ENCODE results near the gene SMOC2.
"Not testable (repeated sequence)": the region's sequence is repeated elsewhere in the genome, so short reads cannot be mapped to it uniquely, and the experiment has no call there.

SMOC2 gene

GRCh38 chr6:168518867-168519266 is 77.9 kb downstream of the SMOC2 start:
- DNase-seq (ENCODE audit: low read depth) = no peak

DNA sequence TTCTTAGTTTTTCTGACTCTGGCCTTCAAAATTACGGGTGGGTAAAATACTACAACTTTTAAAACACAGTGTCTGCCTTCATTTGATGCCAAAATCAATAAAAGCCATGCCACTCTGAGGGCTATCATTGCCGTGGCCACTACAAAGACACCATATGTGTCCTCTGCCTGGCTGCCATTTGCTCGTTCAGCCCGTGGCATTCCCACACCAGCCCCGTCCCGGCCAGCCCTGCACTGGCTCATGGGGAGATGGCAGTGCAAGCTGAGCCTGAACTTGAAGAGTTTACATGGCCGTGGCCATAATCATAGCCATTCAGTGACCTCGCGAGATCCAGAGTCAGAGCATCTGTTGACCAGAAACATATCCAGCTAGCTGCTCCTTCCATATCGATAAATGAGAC is 79.2 kb downstream of the SMOC2 start:
- DNase-seq (ENCODE audit: low read depth) = no peak

- no peak for DNase-seq (ENCODE audit: low read depth)
These were observed 83.6 kb downstream of the SMOC2 start for GRCh38 chr6:168524571-168525001.

DNA sequence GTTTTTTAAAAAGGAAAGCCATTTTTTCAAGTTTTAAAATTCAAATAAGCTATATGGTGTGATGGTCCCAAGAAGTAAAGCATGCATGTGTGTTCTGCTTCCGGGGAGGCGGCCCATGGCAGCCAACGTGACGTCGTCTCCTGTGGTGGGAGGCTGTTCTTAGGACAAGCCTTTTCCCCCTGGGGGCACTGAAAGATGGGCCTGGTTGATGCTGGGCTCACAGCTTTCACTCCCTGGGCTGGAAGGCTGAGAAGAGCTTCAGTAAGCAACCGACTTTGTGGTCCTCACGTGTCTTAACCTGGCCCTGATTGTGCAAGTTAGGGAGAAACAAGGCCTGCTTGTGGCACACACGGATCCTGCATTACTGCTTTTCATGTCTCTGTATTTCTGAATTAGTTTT is 84.1 kb downstream of the SMOC2 start:
- no peak for DNase-seq (ENCODE audit: low read depth)

- no peak for DNase-seq (ENCODE audit: low read depth)
These were observed 85.1 kb downstream of the SMOC2 start for GRCh38 chr6:168525926-168526630.

DNA sequence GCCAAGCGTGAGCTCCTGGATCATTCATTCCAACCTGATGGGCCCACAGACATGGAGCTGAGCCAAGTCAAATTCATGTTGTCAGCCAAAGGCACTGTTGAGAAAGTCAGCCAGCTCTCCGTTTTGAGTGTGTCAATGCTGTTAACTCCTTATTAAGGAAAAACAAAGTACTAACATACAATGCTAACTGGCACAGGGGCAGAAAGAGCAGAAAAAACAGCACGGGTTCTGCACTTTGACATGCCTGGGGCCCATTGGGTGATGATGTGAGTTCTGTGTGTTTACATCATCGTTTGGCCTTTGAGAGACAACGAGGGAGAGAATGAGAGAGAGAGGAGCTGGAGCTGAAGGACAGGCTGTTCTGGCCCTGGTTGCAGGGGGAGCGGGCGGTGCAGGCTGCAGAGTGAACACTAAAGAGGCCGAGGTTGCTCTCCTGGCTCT is 85.9 kb downstream of the SMOC2 start:
- no peak for DNase-seq (ENCODE audit: low read depth)

- no peak for DNase-seq (ENCODE audit: low read depth)
These were observed 86.6 kb downstream of the SMOC2 start for GRCh38 chr6:168527451-168528210.

DNA sequence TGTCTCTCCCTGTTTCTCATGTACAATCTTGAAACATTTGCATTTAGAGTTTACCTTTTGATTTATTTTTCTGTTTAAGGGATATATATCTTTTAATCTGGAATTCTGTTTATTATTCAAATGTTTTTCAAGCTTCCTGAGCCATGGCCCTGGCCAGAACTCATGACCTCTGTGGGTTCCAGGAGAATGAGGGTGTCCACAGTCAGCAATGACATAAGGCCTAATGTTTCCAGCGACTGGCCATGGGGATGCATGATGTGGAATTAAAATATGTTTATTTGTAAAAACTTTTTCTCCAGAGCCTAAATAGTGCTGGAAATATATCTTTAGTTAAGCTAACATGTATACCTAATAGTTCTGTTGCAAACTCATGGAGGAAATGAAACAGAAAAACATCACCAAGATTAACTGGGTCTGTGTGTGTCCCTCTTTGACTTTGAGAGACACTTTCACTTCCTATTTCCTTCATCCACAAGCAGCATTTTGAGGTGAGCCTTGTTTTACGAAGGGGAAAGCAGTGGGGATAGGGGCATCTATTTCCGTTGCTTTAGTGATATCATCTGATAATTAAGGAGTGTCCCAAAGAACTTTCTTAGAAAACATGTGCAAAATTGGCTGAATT is 87.6 kb downstream of the SMOC2 start:
- no peak for DNase-seq (ENCODE audit: low read depth)

DNA sequence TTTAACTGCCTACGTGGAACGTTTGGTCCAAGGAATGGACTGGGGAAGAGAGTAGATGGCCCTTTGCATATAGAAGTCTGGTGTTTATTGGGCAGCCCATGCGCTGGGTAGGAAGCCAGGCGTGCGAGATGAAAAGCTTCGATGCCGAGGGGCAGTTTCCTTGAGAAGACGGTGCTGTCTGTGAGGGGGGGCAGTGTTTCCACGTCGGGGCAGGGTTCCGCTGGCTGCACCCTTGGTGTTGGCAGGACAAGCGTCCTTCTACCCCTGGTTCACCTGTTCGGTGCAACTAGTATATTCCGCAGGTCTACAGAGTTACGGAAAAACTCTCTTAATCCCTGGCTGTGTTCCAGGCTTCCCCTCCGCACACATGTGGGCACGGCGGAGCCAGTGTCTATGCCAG is 88.2 kb downstream of the SMOC2 start:
- DNase-seq (ENCODE audit: low read depth) = no peak

GRCh38 chr6:168530653-168531071 is 89.7 kb downstream of the SMOC2 start:
- no peak for DNase-seq (ENCODE audit: low read depth)

GRCh38 chr6:168532070-168532469 is 91.1 kb downstream of the SMOC2 start:
- DNase-seq (ENCODE audit: low read depth) = no peak

DNA sequence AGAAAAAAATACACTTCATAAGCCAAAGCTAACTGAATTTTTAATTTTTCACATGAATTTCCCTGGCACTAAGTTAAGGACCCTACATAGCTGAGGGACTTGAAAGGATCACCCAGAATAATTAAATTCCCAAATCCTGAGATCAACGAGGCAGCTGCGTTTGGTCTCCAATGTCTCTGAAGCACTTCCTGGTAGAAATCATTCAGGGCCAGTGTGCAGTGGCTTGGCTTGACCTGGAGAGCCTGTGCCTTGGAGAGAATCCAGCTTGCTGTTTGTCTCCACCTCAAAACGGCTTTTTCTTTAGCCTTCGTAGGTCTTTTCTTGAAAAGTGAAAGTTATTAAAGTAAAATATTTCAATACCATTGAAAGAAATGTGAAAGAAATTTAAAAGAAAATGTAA is 92.4 kb downstream of the SMOC2 start:
- no peak for DNase-seq (ENCODE audit: low read depth)

GRCh38 chr6:168534265-168534664 is 93.3 kb downstream of the SMOC2 start:
- DNase-seq (ENCODE audit: low read depth) = no peak

DNA sequence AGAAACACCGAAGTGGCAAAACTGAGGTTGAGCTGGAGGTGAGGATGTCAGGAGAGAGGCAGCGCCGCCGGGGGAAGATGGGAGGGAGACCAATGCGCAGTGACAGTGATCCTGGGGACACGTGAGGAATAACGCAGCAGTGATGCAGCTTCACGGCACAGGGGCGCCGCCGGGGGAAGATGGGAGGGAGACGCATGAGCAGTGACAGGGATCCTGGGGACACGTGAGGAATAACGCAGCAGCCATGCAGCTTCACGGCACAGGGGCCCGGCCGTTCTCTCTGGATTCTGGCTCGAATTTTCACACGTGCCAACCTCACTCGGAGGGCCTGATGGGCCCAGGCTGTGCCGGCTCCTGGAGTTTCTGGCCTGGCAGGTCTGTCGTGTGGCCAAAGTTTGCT is 94.7 kb downstream of the SMOC2 start:
- DNase-seq (ENCODE audit: low read depth) = no peak

DNA sequence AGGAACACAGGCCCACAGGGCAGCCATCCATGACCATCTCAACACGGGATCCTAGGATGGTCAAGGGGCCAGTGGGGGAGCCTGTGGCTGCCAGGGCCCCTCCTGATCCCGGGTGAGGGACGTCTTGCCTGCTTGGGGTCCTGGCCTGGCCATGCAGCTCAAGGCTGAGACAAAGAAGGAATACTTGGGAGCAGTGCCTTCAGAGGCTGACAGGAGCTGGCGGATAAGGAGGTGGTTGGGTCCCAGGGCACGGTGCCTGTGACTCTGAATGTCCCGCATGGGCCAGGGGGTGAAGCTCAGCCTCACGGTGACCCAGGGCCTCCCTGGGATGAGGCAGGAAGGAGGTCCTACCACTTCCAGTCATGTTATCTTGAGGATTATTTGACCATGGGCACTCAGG is 95.2 kb downstream of the SMOC2 start:
- no peak for DNase-seq (ENCODE audit: low read depth)

DNA sequence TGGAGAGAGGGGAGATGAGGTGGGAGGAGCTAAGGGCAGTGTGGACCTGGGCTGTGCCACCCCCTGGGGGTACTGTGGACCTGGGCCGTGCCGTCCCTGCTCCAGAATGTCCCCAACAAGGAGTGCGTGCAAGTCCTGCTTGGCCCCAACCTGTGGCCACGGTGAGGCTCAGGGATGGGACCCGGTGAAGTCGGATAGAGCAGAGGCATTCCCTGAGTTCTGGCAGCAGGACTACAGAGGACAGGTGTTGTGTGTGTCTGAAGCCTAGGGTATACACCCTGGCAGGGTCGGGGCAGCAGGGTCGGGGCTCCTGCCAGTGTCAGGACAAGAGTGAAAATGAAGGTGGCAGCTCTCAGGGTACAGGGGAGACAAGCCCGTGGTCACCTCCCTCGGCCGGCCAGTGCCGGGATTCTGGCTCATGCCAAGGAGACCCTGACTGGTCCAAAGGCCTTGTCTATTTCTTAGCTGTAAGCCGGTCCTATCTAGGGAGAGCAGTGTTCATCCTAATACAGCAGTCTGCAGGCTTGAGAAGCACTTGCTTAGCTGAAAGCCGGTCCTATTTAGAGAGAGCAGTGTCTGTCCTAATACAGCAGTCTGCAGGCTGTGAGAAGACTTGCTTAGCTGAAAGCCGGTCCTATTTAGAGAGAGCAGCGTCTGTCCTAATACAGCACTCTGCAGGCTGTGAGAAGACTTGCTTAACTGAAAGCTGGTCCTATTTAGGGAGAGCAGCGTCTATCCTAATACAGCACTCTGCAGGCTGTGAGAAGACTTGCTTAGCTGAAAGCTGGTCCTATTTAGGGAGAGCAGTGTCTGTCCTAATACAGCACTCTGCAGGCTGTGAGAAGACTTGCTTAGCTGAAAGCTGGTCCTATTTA is 95.9 kb downstream of the SMOC2 start:
- no peak for DNase-seq (ENCODE audit: low read depth)

DNA sequence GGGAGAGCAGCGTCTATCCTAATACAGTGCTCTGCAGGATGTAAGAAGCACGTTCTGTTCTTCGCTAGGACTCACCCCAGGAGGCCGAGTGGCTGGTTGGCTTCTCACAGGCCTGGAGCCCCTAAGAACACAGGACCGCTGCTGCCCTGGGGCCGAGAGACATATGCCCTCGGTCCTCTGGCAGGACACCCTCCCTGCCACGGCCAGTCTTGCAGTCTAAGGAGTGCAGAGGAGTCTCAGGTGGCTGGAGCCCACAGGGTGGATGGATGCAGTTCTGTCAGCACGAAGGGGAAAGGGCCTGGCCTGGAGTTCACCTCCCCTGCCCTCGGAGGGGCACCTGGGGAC is 96.5 kb downstream of the SMOC2 start:
- DNase-seq (ENCODE audit: low read depth) = no peak

GRCh38 chr6:168538188-168538891 is 97.4 kb downstream of the SMOC2 start:
- not testable (repeated sequence) for DNase-seq (ENCODE audit: low read depth)

DNA sequence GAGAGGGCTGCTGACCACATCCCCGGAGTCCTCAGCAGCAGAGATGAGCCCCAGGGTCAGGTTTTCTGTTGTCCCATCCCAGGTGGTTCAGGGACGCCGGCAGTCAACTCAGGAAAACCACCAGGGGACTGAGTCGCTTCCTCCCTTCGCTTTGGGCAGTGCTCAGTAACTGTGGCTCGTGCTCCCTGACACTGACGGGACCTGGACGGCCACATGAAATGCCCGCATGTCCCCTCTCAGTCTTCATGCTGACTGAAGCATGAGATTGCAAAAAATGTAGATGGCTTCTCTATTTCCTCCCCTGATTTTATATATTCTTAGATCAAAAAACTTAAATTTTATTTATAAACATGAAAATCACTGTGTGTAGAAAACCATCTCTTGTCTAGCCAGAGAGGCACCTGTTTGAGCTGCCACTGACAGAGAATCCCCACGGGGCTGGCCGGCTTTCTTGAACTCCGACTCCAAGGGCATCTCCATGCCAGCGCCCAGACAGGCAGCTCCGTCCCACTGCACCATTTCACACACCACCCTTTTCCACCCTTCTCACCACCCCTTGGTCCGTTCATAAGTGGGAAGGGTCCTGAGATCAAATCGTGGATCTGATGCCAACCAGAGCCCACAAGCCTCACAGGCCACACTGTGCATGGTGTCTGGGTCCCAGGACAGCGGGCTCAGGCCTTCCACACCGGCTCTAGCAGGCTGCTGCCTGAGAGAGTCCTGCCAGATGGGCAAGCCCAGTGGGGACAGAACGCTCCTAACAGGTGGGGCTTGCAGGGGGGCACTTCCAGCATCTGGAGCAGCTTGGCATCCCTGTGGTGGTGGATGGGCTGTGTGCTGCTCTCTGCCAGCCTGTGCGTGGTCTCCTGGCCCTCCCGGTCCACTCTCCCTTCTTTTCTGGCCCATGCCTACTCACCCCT is 98.2 kb downstream of the SMOC2 start:
- no peak for DNase-seq (ENCODE audit: low read depth)

GRCh38 chr6:168540713-168541291 is 99.8 kb downstream of the SMOC2 start:
- DNase-seq (ENCODE audit: low read depth) = no peak

Measured in T-helper 22 cell (primary cell).